ENCODE data around the gene DACH1. TPM values are rescaled to one million over a fixed set of nuclear protein-coding genes. Genes with fewer than 3 reads are reported as not detected.
A peak's percentile ranks its signal among the peaks of the same experiment; 100 is the strongest.

DACH1 gene
- total and polyA plus RNA-seq, 11 donors = 1.2 to 3.8 (median 2.1) TPM

DNA sequence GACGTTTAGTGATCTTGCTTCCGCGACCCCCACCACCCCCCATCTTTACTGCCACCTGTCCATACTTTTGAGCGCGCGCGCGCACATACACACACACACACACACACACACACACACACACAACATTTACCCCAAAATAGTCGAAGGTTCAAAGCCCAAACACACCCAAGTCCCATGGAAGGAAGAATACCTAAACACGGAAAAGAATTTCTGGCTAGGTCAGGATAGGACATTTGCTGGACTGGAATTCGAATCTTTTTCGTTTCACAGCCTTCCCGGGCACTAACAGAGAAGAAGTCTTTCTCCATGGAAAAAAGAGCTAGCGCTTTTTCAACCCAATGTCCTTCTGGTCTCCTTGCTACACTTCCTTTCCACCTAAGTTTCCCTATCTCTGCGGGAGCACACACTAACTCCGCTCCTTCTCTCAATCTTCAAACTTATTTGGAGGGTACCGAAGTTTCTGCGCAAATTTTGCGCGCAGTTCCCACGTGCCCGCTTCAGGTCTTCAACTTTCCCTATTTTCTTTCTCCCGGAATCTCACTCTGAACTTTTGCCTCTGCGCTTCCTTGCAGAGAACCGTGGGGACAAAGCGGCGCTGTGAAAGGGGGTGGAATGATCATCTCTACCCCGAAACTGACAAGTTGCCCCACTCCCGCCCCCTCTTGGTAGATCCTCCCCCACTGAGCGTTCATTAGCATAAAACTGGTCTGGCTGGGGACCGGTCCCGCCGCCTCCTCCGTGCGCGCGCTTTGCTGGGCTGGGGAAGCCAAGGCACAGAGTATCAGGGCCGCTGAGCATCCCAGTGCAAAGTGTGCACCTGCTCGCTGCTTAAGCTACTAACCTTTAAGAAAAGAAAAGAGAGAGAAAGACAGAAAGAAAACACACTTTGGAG, 2.7 kb downstream of the DACH1 start:
- TF ChIP-seq, protein P1, sequence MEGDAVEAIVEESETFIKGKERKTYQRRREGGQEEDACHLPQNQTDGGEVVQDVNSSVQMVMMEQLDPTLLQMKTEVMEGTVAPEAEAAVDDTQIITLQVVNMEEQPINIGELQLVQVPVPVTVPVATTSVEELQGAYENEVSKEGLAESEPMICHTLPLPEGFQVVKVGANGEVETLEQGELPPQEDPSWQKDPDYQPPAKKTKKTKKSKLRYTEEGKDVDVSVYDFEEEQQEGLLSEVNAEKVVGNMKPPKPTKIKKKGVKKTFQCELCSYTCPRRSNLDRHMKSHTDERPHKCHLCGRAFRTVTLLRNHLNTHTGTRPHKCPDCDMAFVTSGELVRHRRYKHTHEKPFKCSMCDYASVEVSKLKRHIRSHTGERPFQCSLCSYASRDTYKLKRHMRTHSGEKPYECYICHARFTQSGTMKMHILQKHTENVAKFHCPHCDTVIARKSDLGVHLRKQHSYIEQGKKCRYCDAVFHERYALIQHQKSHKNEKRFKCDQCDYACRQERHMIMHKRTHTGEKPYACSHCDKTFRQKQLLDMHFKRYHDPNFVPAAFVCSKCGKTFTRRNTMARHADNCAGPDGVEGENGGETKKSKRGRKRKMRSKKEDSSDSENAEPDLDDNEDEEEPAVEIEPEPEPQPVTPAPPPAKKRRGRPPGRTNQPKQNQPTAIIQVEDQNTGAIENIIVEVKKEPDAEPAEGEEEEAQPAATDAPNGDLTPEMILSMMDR (IDR thresholded peaks at IDR 0.05) = peak in 3 of 12 donors; percentile 6 to 40 (median 22)
- peak in 1 of 2 donors; percentile 29 for TF ChIP-seq POLR2A (IDR thresholded peaks at IDR 0.05)
- Histone ChIP-seq H3K27ac (peak overlapping the region in 11 of 12 donors; percentile 21 to 88 (median 76)), H3K36me3 (no peaks in the 10 kb centered on the region), H3K4me1 (peaks cover 0 to 24% (median 6%) of the 10 kb centered on the region in 12 donors), H3K9me3 (no peaks in the 10 kb centered on the region), H3K27me3 (peaks cover 0 to 26% (median 8%) of the 10 kb centered on the region in 9 donors), H3K4me3 (peak overlapping the region; percentile 62 to 90 (median 76))
- intact Hi-C loops (cut with DNase I) = loop anchor here in 6 of 10 donors (5.0 to 10.0 kb wide), 9 partner anchors 70 to 620 kb away; no protein-coding TSS in a partner anchor
- DNase-seq (peak; percentile 54 to 80 (median 70)), ATAC-seq (peak; percentile 61 to 77 (median 71))
- 3 to 5% (median 4%) methylated on average over 39 of the region's 39 CpGs for WGBS, 4 donors

DNA sequence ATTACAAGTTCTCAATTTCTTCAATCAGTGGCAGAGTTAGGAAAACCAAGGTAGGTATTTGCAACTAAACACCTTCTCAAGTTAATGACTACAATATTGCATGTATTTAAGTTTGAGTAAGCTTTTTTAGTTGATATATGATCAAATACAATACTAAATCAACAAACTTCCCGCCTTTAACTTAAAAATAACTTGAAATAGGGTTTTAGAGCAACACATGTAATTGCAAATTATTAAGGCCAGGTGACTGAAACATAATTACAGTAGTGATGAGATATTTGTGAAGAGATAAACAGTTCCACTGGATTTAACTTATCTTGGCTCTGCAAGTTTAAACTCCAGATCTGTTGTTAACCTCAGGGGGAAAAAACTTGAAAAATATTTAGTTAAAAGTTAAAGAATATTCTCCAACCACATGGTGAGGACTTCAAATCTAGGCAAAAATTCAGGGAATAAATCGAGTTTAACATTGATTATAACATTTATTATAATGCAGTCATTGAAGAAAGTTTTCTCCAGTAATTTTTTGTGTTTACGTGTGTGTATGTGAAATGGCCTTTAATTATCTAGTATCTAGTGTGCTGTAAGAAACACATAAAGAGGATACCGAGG, 3.6 kb downstream of the DACH1 start:
- TF ChIP-seq POLR2A (IDR thresholded peaks at IDR 0.05) = no peak
- TF ChIP-seq, protein P1 (IDR thresholded peaks at IDR 0.05) = no peak
- no peak for ATAC-seq
- Histone ChIP-seq H3K27me3 (peaks cover 0 to 24% (median 8%) of the 10 kb centered on the region in 9 donors), H3K9me3 (no peaks in the 10 kb centered on the region), H3K4me3 (peak overlapping the region in 9 of 12 donors; percentile 70 to 90 (median 77)), H3K4me1 (peaks cover 0 to 24% (median 6%) of the 10 kb centered on the region in 12 donors), H3K27ac (no peak overlapping the region), H3K36me3 (no peaks in the 10 kb centered on the region)
- intact Hi-C loops (cut with DNase I) = loop anchor here in 6 of 10 donors (5.0 to 10.0 kb wide), 9 partner anchors 69 to 619 kb away; no protein-coding TSS in a partner anchor
- no peak for DNase-seq
- 44 to 60% (median 53%) methylated on average over 4 of the region's 4 CpGs for WGBS, 4 donors

DNA sequence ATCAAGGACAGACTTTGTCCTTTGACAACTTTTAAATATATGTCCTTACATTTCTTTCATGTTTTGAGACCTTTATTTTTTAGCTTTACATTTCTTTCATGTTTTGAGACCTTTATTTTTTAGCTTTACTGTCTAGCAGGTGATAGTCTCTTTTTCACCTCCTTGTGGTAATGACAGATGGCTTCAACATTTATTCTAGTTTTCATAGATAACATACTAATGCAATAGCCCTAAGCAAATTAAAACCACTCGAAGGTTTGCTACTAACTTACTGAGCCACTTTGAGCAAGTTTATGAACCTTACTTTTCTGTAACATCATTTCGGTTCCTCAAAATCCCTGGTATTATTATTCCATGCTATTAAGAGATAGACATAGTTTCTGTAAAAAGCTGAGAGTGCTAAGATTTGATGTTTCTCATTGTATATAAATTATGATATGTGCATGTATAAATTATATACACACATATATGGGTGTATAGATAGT, 4.5 kb downstream of the DACH1 start:
- H3K4me1 ChIP-seq = peaks cover 0 to 24% (median 4%) of the 10 kb centered on the region in 12 donors
- no peaks in the 10 kb centered on the region for H3K9me3 ChIP-seq
- H3K36me3 ChIP-seq = no peaks in the 10 kb centered on the region
- peaks cover 0 to 23% (median 8%) of the 10 kb centered on the region in 9 donors for H3K27me3 ChIP-seq
- no peak overlapping the region for H3K27ac ChIP-seq
- TF ChIP-seq POLR2A (IDR thresholded peaks at IDR 0.05) = no peak
- TF ChIP-seq, protein P1 (IDR thresholded peaks at IDR 0.05) = no peak
- DNase-seq = no peak
- intact Hi-C loops (cut with DNase I) = loop anchor here in 6 of 10 donors (5.0 to 10.0 kb wide), 9 partner anchors 68 to 618 kb away; no protein-coding TSS in a partner anchor
- peak overlapping the region in 5 of 12 donors; percentile 6 to 83 (median 10) for H3K4me3 ChIP-seq
- ATAC-seq = no peak
- WGBS, 4 donors = 45 to 53% (median 51%) methylated on average over 2 of the region's 2 CpGs
